Measurements from ENCODE around the gene ADCY7. TPM values are rescaled to one million over a fixed set of nuclear protein-coding genes. Genes with fewer than 3 reads are reported as not detected.

The ADCY7 gene
- total RNA-seq, 1 experiment from 2014 or later = 13.1 TPM

GRCh38 chr16:50260206-50261159 is 5.9 kb upstream of the ADCY7 start:
- ATAC-seq (no peak), DNase-seq (no peak)
- no peak overlapping the region for H3K27ac ChIP-seq (ENCODE audit: low read length)
- H3K36me3 ChIP-seq (ENCODE audit: low read depth, low read length) = no peaks in the 10 kb centered on the region
- TF ChIP-seq EZH2phosphoT487 (IDR thresholded peaks at IDR 0.05; ENCODE audit: borderline replicate concordance, low read length) (no peak), EZH2 (IDR thresholded peaks at IDR 0.05; ENCODE audit: low read length, unreplicated experiment) (no peak), CTCF (conservative IDR thresholded peaks at IDR 0.05; ENCODE audit: low read depth, low read length) (no peak)
- no peaks in the 10 kb centered on the region for H3K27me3 ChIP-seq (ENCODE audit: low read length)
- no peaks in the 10 kb centered on the region for H3K9me2 ChIP-seq (replicated peaks; ENCODE audit: low read length)
- H4K20me1 ChIP-seq (ENCODE audit: low read length) = no peaks in the 10 kb centered on the region
- ChIA-PET CTCF (no interaction called here), POLR2A (ENCODE audit: unreplicated experiment) (no interaction called here)
- H3K9ac ChIP-seq (ENCODE audit: low read length) = no peak overlapping the region
- no TSS peak for BruUV-seq (replicated peaks)
- no peaks in the 10 kb centered on the region for H3K9me3 ChIP-seq (ENCODE audit: low read length)
- peaks cover 14% of the 10 kb centered on the region for H3K4me1 ChIP-seq (ENCODE audit: insufficient read depth, low read length)
- intact Hi-C loops (cut with micrococcal nuclease) = no loop called here
- 0 out of 2 replicates have a peak, but pooled peaks cover 7% of the 10 kb centered on the region for H3K79me2 ChIP-seq (ENCODE audit: low read length)
- H3F3A ChIP-seq (ENCODE audit: low read length, unreplicated experiment) = no peaks in the 10 kb centered on the region
- H3K4me2 ChIP-seq (ENCODE audit: low read length) = no peak overlapping the region
- H2AFZ ChIP-seq (ENCODE audit: low read length) = no peak overlapping the region
- H3K4me3 ChIP-seq (ENCODE audit: low read length) = no peak overlapping the region

- H3K27me3 ChIP-seq (ENCODE audit: low read length) = no peaks in the 10 kb centered on the region
- H3K27ac ChIP-seq (ENCODE audit: low read length) = no peak overlapping the region
- BruUV-seq (replicated peaks) = no TSS peak
- H3K4me1 ChIP-seq (ENCODE audit: insufficient read depth, low read length) = peaks cover 14% of the 10 kb centered on the region
- no peaks in the 10 kb centered on the region for H3F3A ChIP-seq (ENCODE audit: low read length, unreplicated experiment)
- H3K4me3 ChIP-seq (ENCODE audit: low read length) = no peak overlapping the region
- CTCF ChIA-PET = no interaction called here
- 0 out of 2 replicates have a peak, but pooled peaks cover 10% of the 10 kb centered on the region for H3K79me2 ChIP-seq (ENCODE audit: low read length)
- H3K36me3 ChIP-seq (ENCODE audit: low read depth, low read length) = no peaks in the 10 kb centered on the region
- no peak overlapping the region for H2AFZ ChIP-seq (ENCODE audit: low read length)
- no peak for ATAC-seq
- no peaks in the 10 kb centered on the region for H3K9me2 ChIP-seq (replicated peaks; ENCODE audit: low read length)
- no peak for DNase-seq
- H3K4me2 ChIP-seq (ENCODE audit: low read length) = no peak overlapping the region
- no peaks in the 10 kb centered on the region for H3K9me3 ChIP-seq (ENCODE audit: low read length)
- TF ChIP-seq EZH2phosphoT487 (IDR thresholded peaks at IDR 0.05; ENCODE audit: borderline replicate concordance, low read length) (no peak), EZH2 (IDR thresholded peaks at IDR 0.05; ENCODE audit: low read length, unreplicated experiment) (no peak), CTCF (conservative IDR thresholded peaks at IDR 0.05; ENCODE audit: low read depth, low read length) (no peak)
- H3K9ac ChIP-seq (ENCODE audit: low read length) = no peak overlapping the region
- no peaks in the 10 kb centered on the region for H4K20me1 ChIP-seq (ENCODE audit: low read length)
- intact Hi-C loops (cut with micrococcal nuclease) = no loop called here
- POLR2A ChIA-PET (ENCODE audit: unreplicated experiment) = no interaction called here
These were observed 5.1 kb upstream of the ADCY7 start for GRCh38 chr16:50261160-50261706.
